HepG2 (cell line): ENCODE data around the gene KRABD2.

Source experiments
- ELF1 ChIP-seq: sonication (generic); formaldehyde crosslinking; IDR thresholded peaks from 2 replicates; pipeline ENCODE4 v1.4.0; 2020; ENCODE audit warnings: missing genetic modification reagents
- IRX3 ChIP-seq: sonication (generic); formaldehyde crosslinking; IDR thresholded peaks from 2 replicates; pipeline ENCODE4 v1.8.1; 2023; ENCODE audit warnings: mild to moderate bottlenecking, low read depth, missing genetic modification reagents, borderline replicate concordance
- KDM4B ChIP-seq: sonication (generic); formaldehyde crosslinking; IDR thresholded peaks from 2 replicates; pipeline ENCODE4 v1.4.0; 2020; ENCODE audit warnings: missing genetic modification reagents
- MTF2 ChIP-seq: sonication (generic); formaldehyde crosslinking; IDR thresholded peaks from 2 replicates; pipeline ENCODE4 v1.5.0; 2020; ENCODE audit warnings: missing genetic modification reagents, borderline replicate concordance
- PLRG1 ChIP-seq: fragments of 450-650 bp; conservative IDR thresholded peaks from 2 replicates; pipeline ENCODE4 v1.6.1; 2016
- TBX3 ChIP-seq: fragments of 450-650 bp; IDR thresholded peaks from 2 replicates; pipeline ENCODE4 v1.6.1; 2017; ENCODE audit warnings: antibody characterized with exemption, mild to moderate bottlenecking, inconsistent platforms, borderline replicate concordance
- ZBTB8A ChIP-seq: sonication (generic); formaldehyde crosslinking; IDR thresholded peaks from 2 replicates; pipeline ENCODE4 v1.4.0; 2020; ENCODE audit warnings: mild to moderate bottlenecking, low read depth, missing genetic modification reagents, borderline replicate concordance
- ZFP62 ChIP-seq: sonication (generic); formaldehyde crosslinking; IDR thresholded peaks from 2 replicates; pipeline ENCODE4 v1.4.0; 2020; ENCODE audit warnings: missing genetic modification reagents
- ZNF329 ChIP-seq: sonication (generic); formaldehyde crosslinking; IDR thresholded peaks from 2 replicates; pipeline ENCODE4 v1.9.0; 2021; ENCODE audit warnings: low read depth, mild to moderate bottlenecking, missing genetic modification reagents
- ZNF660 ChIP-seq: sonication (generic); formaldehyde crosslinking; IDR thresholded peaks from 2 replicates; pipeline ENCODE4 v1.5.1; 2020; ENCODE audit warnings: mild to moderate bottlenecking, low read depth, missing genetic modification reagents, borderline replicate concordance
- ZNF737 ChIP-seq: sonication (generic); formaldehyde crosslinking; IDR thresholded peaks from 2 replicates; pipeline ENCODE4 v1.5.0; 2020; ENCODE audit warnings: missing genetic modification reagents, mild to moderate bottlenecking, borderline replicate concordance
- ZNF780A ChIP-seq: sonication (generic); formaldehyde crosslinking; IDR thresholded peaks from 2 replicates; pipeline ENCODE4 v1.8.0; 2022; ENCODE audit warnings: mild to moderate bottlenecking, missing genetic modification reagents, moderate library complexity
- ZNF816 ChIP-seq: sonication (generic); formaldehyde crosslinking; IDR thresholded peaks from 2 replicates; pipeline ENCODE4 v1.8.0; 2022; ENCODE audit warnings: missing genetic modification reagents, mild to moderate bottlenecking, borderline replicate concordance
- ZSCAN25 ChIP-seq: sonication (generic); formaldehyde crosslinking; IDR thresholded peaks from 2 replicates; pipeline ENCODE4 v1.8.0; 2022; ENCODE audit warnings: mild to moderate bottlenecking, missing genetic modification reagents
- TF ChIP-seq, protein P1 (sequence below): sonication (generic); formaldehyde crosslinking; IDR thresholded peaks from 2 replicates; pipeline ENCODE4; 2020; ENCODE audit warnings: missing genetic modification reagents, mild to moderate bottlenecking, borderline replicate concordance
- TF ChIP-seq, protein P2 (sequence below): sonication (generic); formaldehyde crosslinking; IDR thresholded peaks from 2 replicates; pipeline ENCODE4 v1.8.1; 2023; ENCODE audit warnings: missing genetic modification reagents, inconsistent platforms, borderline replicate concordance
- TF ChIP-seq, protein P3 (sequence below): sonication (generic); formaldehyde crosslinking; IDR thresholded peaks from 2 replicates; pipeline ENCODE4 v1.5.1; 2020; ENCODE audit warnings: mild to moderate bottlenecking, moderate library complexity, missing genetic modification reagents
- TF ChIP-seq, protein P4 (sequence below): IDR thresholded peaks from 2 replicates; pipeline ENCODE4 v1.6.1; 2016; ENCODE audit warnings: missing compliant biosample characterization, missing genetic modification reagents, borderline replicate concordance
- TF ChIP-seq, protein P5 (sequence below): sonication (generic); formaldehyde crosslinking; IDR thresholded peaks from 2 replicates; pipeline ENCODE4 v1.8.1; 2023; ENCODE audit warnings: mild to moderate bottlenecking, missing genetic modification reagents

Gene KRABD2

DNA sequence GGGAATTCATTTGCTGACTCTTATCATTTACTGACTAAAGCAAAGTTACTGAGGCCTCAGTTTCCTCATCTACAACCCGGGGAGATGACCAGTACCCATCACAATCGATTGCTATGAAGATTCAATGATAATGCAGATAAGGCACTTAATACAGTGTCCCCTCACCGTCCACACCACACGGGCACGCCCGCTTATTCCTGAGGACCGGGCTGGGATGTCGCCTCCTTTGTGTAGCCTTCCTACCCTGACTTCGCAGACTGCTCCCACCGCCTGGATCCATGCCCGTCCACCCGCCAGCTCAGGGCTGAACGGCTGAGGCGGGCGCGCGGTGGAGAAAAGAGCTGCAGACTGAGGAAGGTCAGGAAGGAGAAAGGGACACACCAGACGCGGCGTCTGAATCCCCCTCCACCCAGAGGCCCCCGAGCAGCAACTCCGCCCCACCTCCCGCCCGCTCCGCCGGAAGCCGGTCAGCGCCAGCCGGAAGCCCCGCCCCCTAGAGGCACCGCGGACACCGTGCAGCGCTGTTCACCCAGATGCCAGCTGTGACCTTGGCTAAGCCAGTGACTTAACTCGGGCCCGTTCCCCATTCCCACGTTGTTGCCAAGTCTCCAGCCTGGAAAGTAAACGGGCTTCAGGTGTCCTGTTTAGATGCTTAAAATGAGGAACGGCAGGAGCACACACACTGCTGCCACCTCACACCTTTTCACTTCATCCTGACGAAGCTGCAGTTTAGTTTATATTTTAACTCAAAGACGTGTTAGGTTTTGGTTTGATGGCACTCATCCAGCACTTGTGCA, at the start of gene KRABD2 (continued):
- TF ChIP-seq, protein P1, sequence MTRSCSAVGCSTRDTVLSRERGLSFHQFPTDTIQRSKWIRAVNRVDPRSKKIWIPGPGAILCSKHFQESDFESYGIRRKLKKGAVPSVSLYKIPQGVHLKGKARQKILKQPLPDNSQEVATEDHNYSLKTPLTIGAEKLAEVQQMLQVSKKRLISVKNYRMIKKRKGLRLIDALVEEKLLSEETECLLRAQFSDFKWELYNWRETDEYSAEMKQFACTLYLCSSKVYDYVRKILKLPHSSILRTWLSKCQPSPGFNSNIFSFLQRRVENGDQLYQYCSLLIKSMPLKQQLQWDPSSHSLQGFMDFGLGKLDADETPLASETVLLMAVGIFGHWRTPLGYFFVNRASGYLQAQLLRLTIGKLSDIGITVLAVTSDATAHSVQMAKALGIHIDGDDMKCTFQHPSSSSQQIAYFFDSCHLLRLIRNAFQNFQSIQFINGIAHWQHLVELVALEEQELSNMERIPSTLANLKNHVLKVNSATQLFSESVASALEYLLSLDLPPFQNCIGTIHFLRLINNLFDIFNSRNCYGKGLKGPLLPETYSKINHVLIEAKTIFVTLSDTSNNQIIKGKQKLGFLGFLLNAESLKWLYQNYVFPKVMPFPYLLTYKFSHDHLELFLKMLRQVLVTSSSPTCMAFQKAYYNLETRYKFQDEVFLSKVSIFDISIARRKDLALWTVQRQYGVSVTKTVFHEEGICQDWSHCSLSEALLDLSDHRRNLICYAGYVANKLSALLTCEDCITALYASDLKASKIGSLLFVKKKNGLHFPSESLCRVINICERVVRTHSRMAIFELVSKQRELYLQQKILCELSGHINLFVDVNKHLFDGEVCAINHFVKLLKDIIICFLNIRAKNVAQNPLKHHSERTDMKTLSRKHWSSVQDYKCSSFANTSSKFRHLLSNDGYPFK (CRISPR knock-in tag) = no peak; the same call in 1 of the 2 replicates
- TF ChIP-seq KDM4B (CRISPR knock-in tag) (no peak), ZBTB8A (CRISPR knock-in tag) (no peak), ZNF660 (no peak), TBX3 (no peak), ZNF737 (CRISPR knock-in tag) (no peak), ELF1 (0 out of 2 replicates have a peak, but pooled peaks have one; percentile 43), MTF2 (CRISPR knock-in tag) (peak; percentile 78; the same call in 1 of the 2 replicates), IRX3 (CRISPR knock-in tag) (no peak), ZSCAN25 (CRISPR knock-in tag) (0 out of 2 replicates have a peak, but pooled peaks have one; percentile 47), PLRG1 (no peak), ZNF816 (CRISPR knock-in tag) (no peak), ZFP62 (CRISPR knock-in tag) (no peak), ZNF780A (no peak), ZNF329 (CRISPR knock-in tag) (no peak)
- TF ChIP-seq, protein P2, sequence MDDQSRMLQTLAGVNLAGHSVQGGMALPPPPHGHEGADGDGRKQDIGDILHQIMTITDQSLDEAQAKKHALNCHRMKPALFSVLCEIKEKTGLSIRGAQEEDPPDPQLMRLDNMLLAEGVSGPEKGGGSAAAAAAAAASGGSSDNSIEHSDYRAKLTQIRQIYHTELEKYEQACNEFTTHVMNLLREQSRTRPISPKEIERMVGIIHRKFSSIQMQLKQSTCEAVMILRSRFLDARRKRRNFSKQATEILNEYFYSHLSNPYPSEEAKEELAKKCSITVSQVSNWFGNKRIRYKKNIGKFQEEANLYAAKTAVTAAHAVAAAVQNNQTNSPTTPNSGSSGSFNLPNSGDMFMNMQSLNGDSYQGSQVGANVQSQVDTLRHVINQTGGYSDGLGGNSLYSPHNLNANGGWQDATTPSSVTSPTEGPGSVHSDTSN = no peak
- TF ChIP-seq, protein P3, sequence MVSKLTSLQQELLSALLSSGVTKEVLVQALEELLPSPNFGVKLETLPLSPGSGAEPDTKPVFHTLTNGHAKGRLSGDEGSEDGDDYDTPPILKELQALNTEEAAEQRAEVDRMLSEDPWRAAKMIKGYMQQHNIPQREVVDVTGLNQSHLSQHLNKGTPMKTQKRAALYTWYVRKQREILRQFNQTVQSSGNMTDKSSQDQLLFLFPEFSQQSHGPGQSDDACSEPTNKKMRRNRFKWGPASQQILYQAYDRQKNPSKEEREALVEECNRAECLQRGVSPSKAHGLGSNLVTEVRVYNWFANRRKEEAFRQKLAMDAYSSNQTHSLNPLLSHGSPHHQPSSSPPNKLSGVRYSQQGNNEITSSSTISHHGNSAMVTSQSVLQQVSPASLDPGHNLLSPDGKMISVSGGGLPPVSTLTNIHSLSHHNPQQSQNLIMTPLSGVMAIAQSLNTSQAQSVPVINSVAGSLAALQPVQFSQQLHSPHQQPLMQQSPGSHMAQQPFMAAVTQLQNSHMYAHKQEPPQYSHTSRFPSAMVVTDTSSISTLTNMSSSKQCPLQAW (CRISPR knock-in tag) = peak; percentile 41; the same call in 1 of the 2 replicates
- TF ChIP-seq, protein P4, sequence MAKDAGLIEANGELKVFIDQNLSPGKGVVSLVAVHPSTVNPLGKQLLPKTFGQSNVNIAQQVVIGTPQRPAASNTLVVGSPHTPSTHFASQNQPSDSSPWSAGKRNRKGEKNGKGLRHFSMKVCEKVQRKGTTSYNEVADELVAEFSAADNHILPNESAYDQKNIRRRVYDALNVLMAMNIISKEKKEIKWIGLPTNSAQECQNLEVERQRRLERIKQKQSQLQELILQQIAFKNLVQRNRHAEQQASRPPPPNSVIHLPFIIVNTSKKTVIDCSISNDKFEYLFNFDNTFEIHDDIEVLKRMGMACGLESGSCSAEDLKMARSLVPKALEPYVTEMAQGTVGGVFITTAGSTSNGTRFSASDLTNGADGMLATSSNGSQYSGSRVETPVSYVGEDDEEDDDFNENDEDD (CRISPR knock-in tag) = peak; percentile 55; the same call in 1 of the 2 replicates
- TF ChIP-seq, protein P5, sequence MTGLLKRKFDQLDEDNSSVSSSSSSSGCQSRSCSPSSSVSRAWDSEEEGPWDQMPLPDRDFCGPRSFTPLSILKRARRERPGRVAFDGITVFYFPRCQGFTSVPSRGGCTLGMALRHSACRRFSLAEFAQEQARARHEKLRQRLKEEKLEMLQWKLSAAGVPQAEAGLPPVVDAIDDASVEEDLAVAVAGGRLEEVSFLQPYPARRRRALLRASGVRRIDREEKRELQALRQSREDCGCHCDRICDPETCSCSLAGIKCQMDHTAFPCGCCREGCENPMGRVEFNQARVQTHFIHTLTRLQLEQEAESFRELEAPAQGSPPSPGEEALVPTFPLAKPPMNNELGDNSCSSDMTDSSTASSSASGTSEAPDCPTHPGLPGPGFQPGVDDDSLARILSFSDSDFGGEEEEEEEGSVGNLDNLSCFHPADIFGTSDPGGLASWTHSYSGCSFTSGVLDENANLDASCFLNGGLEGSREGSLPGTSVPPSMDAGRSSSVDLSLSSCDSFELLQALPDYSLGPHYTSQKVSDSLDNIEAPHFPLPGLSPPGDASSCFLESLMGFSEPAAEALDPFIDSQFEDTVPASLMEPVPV (CRISPR knock-in tag) = peak; percentile 52; the same call in 1 of the 2 replicates
